SW 1271 (cell line): ENCODE data around the gene FAM193A.
"Not testable (repeated sequence)": the region's sequence is repeated elsewhere in the genome, so short reads cannot be mapped to it uniquely, and the experiment has no call there.

Experiments used
- DNase-seq, 2 experiments: peaks; one replicate each; lab custom pipeline; 2025; lab: John Stamatoyannopoulos, UW

FAM193A gene

DNA sequence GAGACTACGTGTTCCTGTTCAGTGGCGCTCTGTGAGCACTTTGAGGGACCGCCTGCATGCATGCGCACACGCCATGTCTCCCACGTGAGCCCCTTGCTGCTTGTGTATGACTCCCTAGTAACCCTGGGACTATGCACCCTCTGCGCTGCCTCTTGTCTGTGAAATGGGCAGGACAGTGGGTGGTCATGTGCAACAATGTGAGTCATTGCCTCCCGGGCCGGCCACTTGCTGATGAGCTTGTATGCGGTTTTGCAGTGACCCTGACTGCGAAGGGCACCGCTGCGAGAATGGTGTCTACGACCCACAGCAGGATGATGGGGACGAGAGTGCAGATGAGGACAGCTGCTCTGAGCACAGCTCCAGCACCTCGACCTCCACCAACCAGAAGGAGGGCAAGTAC, 158.2 kb downstream of the FAM193A start:
- no peak for DNase-seq

DNA sequence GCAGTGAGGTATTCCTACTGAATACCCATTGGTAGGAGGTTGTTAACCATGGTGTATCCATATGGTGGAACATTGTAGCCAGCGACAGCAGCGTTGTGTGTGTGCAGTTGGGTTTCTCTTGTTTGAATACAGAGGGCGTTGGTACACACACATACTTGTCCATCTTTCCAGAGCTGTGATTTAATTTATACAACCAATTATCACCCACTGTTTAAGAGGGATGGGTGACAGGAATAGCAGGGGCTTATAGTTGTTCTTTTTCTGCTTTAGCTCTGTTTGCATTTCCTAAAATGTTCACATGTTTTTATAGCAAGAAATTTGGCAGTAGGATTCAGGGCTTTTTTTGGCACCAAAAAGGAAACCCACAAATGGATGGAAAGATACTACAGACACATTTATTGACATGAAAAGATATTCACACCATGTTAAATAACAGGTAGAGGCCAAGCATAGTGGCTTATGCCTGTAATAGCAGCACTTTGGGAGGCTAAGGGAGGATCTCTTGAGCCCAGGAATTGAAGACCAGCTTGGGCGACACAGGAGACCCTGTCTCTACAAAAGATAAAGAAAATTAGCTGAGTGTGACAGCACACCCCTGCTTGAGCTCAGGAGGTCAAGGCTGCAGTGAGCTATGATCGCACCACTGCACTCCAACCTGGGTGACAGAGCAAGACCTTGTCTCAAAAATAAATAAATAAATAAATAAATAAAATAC, 159.1 kb downstream of the FAM193A start:
- DNase-seq: no peak

DNA sequence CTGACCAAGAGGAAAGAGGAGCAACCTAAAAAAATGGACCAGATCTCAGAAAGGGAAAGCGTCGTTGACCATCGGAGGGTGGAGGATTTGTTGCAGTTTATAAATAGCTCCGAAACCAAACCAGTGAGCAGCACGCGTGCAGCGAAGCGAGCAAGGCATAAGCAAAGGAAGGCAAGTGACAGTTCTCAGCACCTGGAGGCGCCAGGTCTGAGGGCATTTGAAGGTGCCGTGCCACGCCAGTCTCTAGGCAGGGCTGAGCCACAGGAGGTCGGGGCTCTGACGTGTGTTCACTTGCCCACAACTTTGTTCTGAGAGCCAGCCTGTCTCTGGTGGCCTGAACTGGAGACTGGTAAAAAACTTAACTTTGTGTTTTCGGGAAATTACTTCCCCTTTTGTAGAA, 160.0 kb downstream of the FAM193A start:
- DNase-seq: no peak

DNA sequence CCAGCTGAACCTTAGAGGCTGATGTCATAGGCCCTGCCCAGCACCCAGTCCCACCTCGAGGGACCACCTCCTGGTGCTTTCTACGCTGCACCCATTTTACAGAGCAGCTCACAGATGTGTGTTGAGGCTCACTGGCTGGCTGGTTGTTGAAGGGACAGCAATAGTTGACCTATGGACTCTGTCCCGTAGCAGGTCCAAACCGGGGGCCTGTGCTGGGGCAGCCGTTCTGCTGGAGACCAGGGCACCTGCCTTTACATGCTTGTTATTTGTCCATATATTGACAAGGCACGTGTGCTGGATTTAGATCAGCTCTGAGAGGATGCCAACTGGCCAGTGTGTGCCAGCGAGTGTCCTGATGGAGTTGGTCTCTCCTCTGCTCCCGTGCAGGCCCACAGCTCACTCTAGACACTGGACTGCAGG, 161.6 kb downstream of the FAM193A start:
- DNase-seq: no peak

DNA sequence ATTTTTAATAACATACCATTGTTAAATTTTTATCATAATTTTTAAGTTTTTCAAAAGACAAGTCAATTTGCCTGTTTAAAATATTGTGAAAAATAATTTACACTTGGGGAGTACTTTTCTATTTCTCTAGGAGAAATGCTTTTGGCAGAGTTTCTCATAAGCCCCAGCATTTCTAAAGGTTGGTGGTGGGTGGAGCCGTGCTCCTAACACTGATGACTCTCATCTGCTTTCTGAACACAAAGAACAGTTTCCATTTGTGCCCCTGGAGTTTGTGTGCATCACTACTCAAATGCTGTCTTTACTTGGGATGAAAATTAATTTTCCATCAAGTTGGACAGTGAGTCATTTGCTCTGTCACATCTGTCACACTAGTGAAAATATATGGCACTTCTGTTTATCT, 162.1 kb downstream of the FAM193A start:
- no peak for DNase-seq

DNA sequence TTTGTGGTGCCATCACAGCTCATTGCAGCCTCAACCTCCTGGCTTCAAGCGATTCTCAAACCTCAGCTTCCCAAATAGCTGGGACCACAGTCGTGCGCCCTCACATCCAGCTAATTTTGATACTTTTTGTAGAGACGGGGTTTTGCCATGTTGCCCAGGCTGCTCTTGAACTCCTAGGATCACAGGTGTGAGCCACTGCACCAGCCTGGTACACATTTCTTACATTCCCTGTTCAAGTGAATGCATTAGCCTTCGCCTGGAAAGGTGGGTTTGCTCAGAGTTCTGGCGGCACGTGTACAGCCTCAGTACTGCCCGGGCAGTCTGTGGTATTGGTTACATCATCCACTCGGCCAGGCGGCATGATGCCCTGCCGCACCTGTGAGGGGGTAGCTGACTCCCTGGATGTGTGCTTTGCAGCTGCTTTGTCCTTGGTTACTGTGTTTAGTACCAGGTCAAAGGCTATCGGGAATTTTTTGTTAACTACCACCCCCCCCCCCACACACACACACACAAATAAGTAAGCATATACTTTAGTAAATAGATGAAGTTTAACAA, 162.6 kb downstream of the FAM193A start:
- DNase-seq: no peak

DNA sequence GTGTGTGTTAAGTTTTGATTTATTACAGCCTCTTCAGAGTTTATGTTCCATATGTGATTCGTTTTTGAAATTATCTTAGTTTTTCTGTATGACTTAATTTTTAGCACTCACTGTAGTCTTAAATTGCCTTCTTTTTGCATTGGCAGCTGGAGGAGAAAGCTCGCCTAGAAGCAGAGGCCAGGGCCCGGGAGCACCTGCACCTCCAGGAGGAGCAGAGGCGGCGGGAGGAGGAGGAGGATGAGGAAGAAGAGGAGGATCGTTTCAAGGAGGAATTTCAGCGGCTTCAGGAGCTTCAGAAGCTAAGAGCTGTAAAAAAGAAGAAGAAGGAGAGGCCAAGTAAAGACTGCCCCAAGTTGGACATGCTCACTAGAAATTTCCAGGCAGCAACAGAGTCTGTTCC, 163.1 kb downstream of the FAM193A start:
- DNase-seq: no peak

DNA sequence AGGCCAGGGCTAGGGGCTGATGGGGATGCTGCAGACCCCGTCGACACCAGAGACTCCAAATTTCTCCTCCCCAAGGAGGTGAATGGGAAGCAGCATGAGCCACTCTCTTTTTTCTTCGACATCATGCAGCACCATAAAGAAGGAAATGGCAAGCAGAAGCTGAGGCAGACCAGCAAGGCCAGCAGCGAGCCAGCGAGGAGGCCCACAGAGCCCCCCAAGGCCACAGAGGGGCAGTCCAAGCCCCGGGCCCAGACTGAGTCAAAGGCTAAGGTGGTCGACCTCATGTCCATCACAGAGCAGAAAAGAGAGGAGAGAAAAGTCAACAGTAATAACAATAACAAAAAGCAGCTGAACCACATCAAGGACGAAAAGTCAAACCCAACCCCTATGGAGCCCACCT, 163.6 kb downstream of the FAM193A start:
- no peak for DNase-seq

DNA sequence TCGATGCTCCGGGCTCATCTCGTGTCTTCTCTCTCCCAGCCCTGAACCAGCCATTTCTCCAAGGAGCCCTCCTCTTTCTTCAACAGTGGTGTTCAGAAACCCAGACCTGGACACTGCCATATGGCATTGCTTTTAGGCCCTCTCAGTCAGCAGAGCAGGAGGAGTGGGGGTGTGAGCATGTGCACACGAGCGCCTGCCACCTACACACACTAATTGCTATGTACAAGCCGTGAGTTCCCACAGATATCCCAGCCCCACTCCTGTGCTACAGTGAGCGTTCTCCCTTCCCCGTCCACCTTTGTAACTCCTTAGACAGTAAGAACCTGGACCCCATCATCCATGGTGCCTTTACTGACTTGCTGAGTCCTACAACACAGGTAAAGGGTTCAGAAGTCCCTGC, 165.9 kb downstream of the FAM193A start:
- DNase-seq: no peak

DNA sequence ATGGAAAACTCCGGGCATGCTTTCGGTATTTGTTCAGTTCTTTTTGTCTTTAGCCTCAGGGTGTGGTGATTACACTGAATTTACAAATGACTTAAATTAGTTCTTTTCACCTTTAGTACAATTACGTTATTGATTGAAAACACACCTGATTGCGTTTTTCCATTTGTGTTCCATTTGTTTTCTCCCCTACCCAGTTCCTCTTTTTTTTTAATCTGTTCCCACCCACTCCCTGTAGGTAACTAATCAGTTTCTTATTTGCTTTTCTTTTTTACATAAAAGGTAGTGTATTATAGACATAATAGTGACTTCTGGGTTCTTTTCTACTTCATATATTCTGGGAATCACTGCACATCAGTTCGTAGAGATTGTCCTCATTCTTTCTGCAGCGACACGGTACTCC, 166.3 kb downstream of the FAM193A start:
- DNase-seq: no peak

DNA sequence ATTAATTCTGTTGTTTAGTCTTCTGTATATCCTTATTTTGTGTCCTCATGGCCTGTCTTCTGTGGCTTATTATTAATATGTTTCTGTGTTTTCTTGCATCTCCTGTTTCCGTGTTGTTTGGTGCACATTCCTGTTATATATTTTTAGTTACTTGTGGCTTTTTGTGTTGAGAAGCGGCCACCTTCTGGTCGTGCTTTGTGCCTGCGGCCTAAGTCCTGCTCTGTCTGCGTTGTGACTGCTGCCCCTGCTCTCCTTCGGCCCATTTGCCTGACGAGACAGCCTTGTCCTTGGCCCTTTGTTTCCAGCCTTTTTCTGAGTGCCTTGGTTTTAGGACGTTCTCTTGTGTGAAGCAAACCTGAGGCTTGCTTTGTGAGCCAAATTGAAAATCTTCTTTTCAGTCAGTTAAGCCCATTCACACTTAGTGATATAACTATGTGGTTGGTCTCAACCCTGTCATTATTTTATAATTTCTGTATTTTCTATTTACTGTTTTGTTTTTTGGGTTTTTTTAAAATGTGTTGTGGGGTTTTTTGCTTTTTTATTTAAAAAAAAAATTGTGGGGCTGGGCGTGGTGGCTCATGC, 175.9 kb downstream of the FAM193A start:
- DNase-seq: peak in 1 of 2 experiments; percentile 23

DNA sequence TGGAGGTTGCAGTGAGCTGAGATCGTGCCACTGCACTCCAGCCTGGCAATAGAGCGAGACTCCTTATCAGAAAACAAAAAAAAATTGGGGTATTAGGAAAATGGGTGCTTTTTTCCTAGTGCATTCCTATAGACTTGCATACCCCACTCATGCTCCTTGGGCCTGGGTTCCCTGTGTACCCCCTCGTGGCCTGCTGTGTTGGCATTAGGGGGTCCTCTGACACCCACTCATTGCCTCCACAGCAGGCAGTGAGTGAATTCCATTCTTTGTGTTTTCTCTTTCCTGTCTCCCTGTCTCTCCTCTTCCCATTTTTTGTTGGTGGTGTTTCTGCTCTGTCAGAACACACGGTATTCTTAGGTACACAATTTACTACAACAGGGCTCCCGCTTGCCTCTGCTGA, 176.9 kb downstream of the FAM193A start:
- DNase-seq: no peak

DNA sequence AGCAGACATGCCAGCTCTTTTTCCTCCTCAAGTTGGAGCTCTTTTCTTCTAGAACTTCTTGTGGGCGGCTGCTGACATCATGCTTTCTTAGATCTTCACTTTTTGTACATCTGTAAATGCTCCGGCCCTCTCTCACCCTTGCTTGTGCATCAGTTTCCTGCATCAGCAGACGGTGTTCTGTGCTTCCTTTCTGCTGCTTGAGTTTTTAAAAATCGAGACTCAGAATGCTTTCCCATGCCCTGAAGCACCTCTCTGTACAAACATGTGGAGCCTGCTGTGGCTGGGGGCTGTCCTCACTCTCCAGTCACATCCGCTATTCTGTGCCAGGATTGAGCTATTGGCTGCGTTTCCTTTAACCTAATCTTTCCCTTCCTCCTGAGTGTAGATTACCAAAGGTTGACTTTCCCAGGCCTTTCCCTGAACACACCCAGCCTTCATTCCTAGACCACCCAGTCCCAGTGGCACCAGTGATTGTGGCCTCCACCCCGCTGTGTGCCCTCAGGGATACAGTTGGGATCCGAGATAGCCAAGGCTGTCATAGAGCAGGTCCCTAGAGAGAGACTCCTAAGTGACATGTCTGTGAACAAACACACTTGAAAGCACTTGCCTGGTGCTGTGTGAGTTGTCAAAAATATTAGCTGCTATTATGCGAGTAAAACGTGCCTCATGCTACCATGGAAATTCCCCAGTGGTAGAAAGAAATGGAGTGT, 177.8 kb downstream of the FAM193A start:
- no peak for DNase-seq

DNA sequence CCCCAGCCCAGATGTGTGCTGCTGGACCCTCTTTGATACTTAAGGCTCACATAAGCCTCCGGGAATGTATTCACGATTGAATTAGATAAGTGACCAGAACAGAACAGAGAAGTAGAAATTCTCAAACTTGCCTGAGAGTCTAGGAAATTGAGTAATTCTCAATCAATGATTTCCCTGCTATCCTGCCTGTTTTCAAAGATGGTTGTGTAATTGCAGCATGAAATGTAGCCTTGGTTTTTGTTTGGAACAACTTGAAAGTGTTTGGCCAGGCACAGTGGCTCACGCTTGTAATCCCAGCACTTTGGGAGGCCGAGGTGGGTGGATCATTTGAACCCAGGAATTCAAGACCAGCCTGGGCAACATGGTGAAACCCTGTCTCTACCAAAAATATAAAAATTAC, 178.5 kb downstream of the FAM193A start:
- no peak for DNase-seq

DNA sequence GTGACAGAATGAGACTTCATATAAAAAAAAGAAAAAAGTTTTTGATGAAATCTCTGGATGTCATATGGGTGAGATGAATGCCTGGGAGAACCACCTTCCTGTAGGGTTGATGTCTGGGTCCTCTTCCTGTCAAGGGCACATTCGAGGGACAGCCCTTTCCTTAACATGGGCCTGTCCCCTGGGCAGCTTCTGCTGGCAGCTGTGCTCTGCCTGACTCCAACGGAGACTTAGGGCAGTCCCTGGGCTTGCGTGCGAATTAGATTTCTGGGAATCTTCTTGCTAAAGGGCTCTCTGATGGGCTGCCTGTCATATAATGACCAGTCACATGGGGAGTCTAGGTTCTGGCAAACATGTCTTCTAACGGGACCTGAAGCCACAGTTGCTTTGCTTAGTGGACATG, 179.0 kb downstream of the FAM193A start:
- DNase-seq: no peak

DNA sequence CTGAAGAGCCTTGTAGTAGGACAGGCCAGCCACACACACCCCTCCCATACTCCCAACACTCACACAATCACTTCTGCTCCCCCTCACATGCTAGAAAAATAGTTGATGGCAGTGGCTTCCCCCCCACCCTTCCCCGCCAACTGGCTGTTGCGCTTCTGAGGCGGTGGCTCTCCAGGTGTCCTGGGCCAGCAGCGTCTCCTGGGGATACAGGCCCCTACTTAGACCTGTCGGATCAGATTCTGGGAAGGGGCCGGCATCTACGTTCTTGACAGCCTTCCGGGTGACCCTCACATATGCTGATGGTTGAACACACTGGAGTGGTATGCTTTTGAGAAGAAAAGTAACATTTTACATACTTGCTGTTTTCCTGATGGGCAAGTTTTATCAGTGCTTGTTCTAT, 179.8 kb downstream of the FAM193A start:
- no peak for DNase-seq

DNA sequence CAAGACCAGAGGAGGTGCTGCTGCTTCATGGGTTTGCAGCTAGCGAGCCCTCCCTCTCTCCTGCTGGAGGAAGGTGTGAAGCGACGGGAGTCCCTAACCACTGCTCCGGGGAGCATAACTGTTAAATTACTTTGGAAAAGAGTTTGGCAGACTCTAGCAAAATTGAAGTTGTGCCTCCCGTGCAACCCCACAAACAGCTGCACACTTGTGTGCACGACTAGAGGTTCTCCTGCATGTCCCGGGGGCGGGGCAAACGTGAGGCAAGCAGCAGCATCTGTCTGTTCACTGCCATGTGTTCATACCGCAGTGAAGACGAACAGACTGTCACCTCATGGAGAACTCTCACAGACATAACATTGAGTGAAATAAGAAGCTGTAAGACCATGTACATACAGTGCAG, 185.1 kb downstream of the FAM193A start:
- no peak for DNase-seq

DNA sequence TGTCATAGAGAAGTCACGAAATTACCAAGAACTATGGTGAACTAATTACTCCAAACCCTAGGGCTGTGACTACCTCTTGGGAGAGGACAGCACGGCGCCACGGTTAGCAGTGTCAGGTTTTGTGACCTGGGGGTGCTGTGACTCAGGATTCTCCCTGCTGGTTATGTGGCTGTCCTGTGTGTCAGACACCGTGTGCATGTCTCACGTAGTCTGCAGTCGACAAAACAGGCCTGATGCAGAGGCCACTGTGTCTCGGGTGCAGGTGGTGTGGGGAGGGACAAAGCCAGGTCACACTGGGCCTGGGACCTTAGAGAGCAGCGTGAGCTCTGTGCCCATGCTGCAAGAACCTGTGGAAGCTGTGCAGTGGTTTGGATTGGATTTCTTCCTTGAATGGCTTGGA, 185.6 kb downstream of the FAM193A start:
- no peak for DNase-seq

DNA sequence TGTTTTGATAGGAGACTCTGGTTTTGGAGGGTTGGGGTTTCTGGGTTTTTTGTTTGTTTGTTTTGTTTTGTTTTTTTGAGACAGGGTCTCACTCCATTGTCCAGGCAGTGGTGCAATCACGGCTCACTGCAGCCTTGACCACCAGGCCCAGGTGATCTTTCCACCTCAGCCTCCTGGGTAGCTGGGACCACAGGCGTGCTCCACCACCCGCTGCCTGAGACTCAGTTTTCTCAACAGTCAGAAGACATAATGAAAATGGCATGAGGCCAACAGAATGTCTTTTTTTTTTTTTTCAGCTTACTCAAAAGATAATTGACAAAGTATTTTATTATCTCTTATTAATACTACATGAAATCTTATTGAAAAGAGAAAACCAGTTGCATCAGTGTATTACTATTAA, 187.3 kb downstream of the FAM193A start:
- no peak for DNase-seq

DNA sequence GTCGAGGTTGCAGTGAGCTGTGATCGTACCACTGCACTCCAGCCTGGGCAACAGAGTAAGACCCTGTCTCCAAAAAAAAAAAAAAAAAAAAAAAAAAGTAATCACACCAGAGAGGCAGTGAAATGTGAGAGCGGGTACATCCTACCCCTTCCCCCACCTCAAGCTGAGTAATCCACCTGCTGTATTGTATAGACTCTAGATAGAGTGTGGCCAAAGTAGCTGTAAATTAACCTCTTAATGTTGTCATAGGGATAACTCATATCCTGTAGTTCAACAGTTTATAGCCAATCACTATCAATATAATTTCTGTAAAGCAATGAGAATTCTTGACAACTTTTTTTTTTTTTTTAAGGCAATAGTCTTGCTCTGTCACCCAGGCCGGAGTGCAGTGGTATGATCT, 188.9 kb downstream of the FAM193A start:
- DNase-seq: no peak

DNA sequence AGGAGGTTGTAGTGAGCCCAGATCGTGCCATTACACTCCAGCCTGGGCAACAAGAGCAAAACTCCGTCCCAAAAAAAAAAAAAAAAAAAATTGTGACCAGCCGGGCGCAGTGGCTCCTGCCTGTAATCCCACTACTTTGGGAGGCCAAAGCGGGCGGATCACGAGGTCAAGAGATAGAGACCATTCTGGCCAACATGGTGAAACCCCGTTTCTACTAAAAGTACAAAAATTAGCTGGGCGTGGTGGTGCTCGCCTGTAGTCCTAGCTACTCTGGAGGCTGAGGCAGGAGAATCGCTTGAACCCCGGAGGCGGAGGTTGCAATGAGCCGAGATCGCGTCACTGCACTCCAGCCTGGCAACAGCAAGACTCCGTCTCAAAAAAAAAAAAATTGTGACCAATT, 190.4 kb downstream of the FAM193A start:
- DNase-seq: not testable (repeated sequence)

DNA sequence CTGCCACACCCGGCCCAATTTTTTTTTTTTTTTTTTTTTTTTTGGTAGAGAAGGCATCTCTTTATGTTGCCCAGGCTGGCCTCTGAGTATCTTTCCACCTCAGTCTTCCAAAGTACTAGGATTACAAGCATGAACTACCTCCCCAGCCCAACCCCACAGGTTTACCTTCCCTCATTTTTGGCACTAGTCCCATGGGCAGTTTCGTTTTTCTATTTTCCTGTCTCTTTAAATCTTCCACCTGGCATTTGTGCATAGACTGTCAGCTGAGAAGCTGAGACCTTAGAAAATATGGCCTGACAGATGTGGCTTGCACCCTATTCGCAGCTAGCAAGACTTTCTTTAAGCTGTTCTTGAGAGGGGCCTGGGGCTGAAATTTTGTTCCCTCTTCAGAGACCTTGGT, 191.8 kb downstream of the FAM193A start:
- DNase-seq: no peak
